C4-2B (cell line): ENCODE measurements around the gene NEO1.
A peak's percentile ranks its signal among the peaks of the same experiment; 100 is the strongest.
"Not testable (repeated sequence)": the region's sequence is repeated elsewhere in the genome, so short reads cannot be mapped to it uniquely, and the experiment has no call there.

Experiments used
- H3K27ac ChIP-seq: fragments of 450-650 bp; 2 replicates; pipeline ENCODE4 v1.5.1; 2017
- ZFX ChIP-seq: fragments of 450-650 bp; IDR thresholded peaks from 2 replicates; pipeline ENCODE4 v1.6.1; 2017
- TF ChIP-seq, protein P1 (sequence below): fragments of 450-650 bp; conservative IDR thresholded peaks from 2 replicates; pipeline ENCODE4 v1.5.1; 2017; ENCODE audit warnings: mild to moderate bottlenecking

The NEO1 gene

GRCh38 chr15:73150831-73151230 lies 98.6 kb downstream of the NEO1 start:
- TF ChIP-seq, protein P1, sequence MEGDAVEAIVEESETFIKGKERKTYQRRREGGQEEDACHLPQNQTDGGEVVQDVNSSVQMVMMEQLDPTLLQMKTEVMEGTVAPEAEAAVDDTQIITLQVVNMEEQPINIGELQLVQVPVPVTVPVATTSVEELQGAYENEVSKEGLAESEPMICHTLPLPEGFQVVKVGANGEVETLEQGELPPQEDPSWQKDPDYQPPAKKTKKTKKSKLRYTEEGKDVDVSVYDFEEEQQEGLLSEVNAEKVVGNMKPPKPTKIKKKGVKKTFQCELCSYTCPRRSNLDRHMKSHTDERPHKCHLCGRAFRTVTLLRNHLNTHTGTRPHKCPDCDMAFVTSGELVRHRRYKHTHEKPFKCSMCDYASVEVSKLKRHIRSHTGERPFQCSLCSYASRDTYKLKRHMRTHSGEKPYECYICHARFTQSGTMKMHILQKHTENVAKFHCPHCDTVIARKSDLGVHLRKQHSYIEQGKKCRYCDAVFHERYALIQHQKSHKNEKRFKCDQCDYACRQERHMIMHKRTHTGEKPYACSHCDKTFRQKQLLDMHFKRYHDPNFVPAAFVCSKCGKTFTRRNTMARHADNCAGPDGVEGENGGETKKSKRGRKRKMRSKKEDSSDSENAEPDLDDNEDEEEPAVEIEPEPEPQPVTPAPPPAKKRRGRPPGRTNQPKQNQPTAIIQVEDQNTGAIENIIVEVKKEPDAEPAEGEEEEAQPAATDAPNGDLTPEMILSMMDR = no peak; the same call in 1 of the 2 replicates
- no peak for TF ChIP-seq ZFX

GRCh38 chr15:73153024-73153423 lies 100.8 kb downstream of the NEO1 start:
- no peak overlapping the region for H3K27ac ChIP-seq
- TF ChIP-seq, protein P1 = no peak
- TF ChIP-seq ZFX = no peak

More at GRCh38 chr15:73150831-73151230, 98.6 kb downstream of the NEO1 start:
- H3K27ac ChIP-seq = no peak overlapping the region

DNA sequence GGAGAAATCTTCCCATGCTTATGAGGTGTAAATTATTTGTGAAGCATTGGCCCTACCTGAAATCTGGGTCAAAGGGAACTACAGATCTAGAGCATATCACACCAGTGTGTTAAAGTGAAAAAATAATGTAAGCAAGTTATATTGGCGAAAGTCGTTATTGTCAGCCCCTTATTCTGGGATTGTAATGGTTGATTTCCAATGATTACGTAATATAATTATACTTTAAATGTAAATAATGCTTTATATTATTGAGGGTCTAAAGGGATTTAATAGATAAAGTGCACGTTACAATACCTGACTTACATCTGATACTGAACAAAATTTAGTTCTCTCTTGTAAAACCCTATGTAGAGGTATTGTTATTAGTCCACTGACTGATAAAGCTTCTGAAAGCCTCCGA lies 101.2 kb downstream of the NEO1 start:
- TF ChIP-seq, protein P1 = no peak
- TF ChIP-seq ZFX = no peak
- H3K27ac ChIP-seq = no peak overlapping the region

GRCh38 chr15:73156431-73157191 lies 104.3 kb downstream of the NEO1 start:
- H3K27ac ChIP-seq = no peak overlapping the region
- no peak for TF ChIP-seq ZFX
- TF ChIP-seq, protein P1 = peak; percentile 31

GRCh38 chr15:73161546-73161945 lies 109.3 kb downstream of the NEO1 start:
- H3K27ac ChIP-seq = no peak overlapping the region
- TF ChIP-seq, protein P1 = no peak
- no peak for TF ChIP-seq ZFX

GRCh38 chr15:73165435-73165834 lies 113.2 kb downstream of the NEO1 start:
- no peak overlapping the region for H3K27ac ChIP-seq
- no peak for TF ChIP-seq ZFX
- TF ChIP-seq, protein P1 = no peak

DNA sequence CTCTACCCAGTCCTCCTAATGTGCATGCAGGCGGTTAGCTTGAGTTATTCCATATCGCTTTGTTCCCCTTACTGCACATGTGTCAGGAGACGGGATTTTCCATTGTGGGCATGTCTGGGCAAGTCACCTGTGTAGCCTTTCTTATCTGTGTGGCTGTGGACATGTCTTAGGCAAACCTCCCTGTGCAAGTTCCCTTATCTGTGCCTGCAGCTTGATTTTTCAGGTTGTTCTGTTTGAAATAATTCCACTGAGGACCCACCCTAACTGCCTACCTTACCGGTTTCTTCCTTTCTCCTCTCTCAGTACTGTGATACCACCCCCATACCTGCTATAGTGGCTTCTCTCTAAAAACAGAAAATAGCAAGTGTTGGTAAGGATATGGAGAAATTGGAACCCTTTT lies 113.6 kb downstream of the NEO1 start:
- TF ChIP-seq, protein P1 = no peak
- no peak for TF ChIP-seq ZFX
- H3K27ac ChIP-seq = no peak overlapping the region

- H3K27ac ChIP-seq = not testable (repeated sequence)
These were observed 114.4 kb downstream of the NEO1 start for GRCh38 chr15:73166711-73167110.
